Stomach smooth muscle (tissue), 2 donors: ENCODE results near the gene FAM72D.
"Not testable (repeated sequence)": the region's sequence is repeated elsewhere in the genome, so short reads cannot be mapped to it uniquely, and the experiment has no call there.

Source experiments
- H3K27ac ChIP-seq: one replicate; pipeline ENCODE4 v1.7.0; 2013; ENCODE audit warnings: mild to moderate bottlenecking, low read length, inconsistent platforms
- H3K27me3 ChIP-seq, 2 donors: one replicate each; pipeline ENCODE4 v1.7.0; 2013; ENCODE audit warnings: low read length in 2 of 2; ENCODE audit not compliant: insufficient read depth in 2 of 2, control insufficient read depth in 1 of 2
- H3K36me3 ChIP-seq, 2 donors: one replicate each; pipeline ENCODE4 v1.7.0; 2013; ENCODE audit warnings: low read length in 2 of 2; ENCODE audit not compliant: control insufficient read depth in 2 of 2, insufficient read depth in 2 of 2
- H3K4me1 ChIP-seq: one replicate; pipeline ENCODE4 v1.7.0; 2013; ENCODE audit warnings: low read length; ENCODE audit not compliant: control insufficient read depth, insufficient read depth
- H3K4me3 ChIP-seq, 2 donors: one replicate each; pipeline ENCODE4 v1.7.0; 2013; ENCODE audit warnings: low read length in 2 of 2
- H3K9ac ChIP-seq, 2 donors: one replicate each; pipeline ENCODE4 v1.7.0; 2013; ENCODE audit warnings: low read length in 2 of 2, mild to moderate bottlenecking in 1 of 2
- H3K9me3 ChIP-seq, 2 donors: one replicate each; pipeline ENCODE4 v1.7.0; 2013; ENCODE audit warnings: low read length in 2 of 2; ENCODE audit not compliant: control insufficient read depth in 2 of 2
- donor health status: healthy.
- donor health status: Pancreatic carcinoma.

Gene FAM72D

DNA sequence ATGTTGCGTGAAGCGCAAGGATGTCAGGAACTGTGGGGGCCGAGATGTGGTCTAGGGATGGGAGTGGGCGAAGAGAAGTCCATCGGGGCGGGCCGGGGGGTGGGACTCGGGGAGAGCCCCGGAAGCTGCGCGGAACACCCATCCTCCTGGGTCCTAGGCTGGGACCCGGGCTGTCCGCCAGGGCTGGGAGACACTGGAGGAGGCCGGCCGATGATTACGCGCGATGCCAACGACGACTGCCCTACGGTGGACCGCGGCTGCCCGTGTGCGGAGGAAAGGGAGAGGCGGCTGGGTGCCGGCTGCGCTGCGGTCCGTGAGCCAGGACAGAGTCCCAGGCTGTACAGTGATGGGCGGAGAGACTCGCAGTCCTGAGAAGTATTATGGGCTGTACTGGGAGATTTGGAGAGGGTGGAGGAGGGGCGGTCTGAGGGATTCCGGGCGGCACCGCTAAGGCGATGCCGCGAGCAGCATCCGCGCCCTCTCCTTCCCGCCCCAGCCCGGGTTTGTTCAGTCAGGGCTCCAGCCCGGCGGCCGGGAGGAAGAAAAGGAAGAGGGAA is 1.0 kb upstream of the FAM72D start:
- H3K9me3 ChIP-seq, H3K9ac ChIP-seq, H3K27me3 ChIP-seq, H3K27ac ChIP-seq, H3K36me3 ChIP-seq, H3K4me1 ChIP-seq: not testable (repeated sequence)
- H3K4me3 ChIP-seq = peak overlapping the region in 1 of 2 donors; percentile 57

DNA sequence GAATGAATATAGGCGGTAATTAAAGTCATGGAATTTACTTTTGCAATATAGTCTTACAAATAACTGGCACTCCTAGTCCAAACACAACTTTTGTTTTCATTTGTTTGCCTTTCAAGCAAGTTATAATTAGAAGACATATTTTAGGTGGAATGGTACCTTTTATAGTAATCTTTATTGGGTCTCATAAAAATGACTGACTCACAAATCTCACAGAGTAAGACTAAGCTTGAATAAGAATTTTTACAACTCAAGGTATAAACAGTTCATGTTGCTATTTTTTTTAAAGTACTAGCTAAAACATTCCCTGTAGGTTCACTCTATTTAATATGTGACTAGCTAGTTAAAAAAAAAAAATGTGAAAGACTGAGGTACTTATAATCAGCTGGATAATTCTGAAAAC is 6.0 kb downstream of the FAM72D start:
- H3K27ac ChIP-seq, H3K9ac ChIP-seq: not testable (repeated sequence)

DNA sequence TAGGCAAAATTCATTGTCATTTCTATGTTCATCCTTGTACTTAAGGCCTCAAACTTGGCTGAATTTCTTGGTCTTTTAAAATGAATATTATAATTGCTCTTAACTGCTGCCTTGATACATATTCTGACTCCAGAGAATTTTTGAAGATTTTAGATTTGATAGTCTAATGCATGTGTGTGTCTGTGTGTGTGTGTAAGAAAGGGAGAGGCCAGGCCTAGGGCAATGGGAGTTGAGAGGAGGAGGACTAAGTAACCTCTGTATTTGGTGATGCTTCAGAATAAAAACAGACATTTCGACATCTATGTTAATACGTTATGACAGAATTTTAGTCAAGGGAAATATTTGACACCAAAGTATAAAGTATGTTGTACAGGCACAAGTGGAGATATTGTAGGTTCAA is 7.5 kb downstream of the FAM72D start:
- not testable (repeated sequence) for H3K4me3 ChIP-seq, H3K36me3 ChIP-seq, H3K9me3 ChIP-seq, H3K27ac ChIP-seq, H3K27me3 ChIP-seq, H3K4me1 ChIP-seq, H3K9ac ChIP-seq

More for the DNA sequence above, 6.0 kb downstream of the FAM72D start:
- H3K9me3 ChIP-seq, H3K36me3 ChIP-seq, H3K4me3 ChIP-seq, H3K4me1 ChIP-seq, H3K27me3 ChIP-seq: not testable (repeated sequence)

DNA sequence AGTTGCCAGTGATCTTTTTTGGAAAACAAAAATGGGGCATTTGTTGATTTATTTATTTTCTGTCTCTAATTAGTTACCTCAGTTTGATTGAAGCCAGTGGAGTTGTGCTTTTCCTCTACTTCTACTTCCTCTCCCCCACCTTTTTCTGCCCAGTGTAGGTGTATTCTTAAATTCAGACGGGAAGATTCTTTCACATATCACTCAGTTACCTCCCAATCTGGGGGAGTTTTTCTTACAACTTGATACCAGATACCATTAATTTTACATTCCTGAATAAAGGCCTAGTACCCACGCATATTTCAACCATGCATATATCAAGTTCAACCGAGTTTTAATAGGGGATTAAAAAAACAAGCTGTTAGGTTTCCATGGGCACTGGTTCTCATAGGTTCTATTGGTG is 15.9 kb downstream of the FAM72D start:
- not testable (repeated sequence) for H3K4me3 ChIP-seq, H3K36me3 ChIP-seq, H3K9me3 ChIP-seq, H3K9ac ChIP-seq, H3K27me3 ChIP-seq, H3K27ac ChIP-seq, H3K4me1 ChIP-seq

DNA sequence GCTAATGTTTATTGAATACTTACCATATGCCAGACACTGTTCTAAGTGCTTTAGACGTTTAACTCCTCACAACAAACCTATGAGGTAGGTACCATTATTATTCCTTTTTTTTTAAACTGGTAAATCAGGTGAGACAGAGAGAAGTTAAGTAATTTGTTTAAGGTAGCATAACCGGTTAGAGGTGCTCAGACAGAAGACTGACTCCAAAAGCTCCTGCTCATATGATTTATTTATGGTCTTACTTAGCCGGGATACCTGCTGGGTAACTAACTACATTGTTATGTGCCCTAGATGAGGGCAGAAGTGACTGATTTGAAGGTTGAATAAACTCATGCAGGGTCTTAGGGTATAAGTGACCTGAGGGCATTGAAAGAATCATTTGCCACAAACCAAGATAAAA is 16.9 kb downstream of the FAM72D start:
- H3K9me3 ChIP-seq, H3K4me3 ChIP-seq, H3K4me1 ChIP-seq, H3K36me3 ChIP-seq, H3K27me3 ChIP-seq, H3K27ac ChIP-seq, H3K9ac ChIP-seq: not testable (repeated sequence)

DNA sequence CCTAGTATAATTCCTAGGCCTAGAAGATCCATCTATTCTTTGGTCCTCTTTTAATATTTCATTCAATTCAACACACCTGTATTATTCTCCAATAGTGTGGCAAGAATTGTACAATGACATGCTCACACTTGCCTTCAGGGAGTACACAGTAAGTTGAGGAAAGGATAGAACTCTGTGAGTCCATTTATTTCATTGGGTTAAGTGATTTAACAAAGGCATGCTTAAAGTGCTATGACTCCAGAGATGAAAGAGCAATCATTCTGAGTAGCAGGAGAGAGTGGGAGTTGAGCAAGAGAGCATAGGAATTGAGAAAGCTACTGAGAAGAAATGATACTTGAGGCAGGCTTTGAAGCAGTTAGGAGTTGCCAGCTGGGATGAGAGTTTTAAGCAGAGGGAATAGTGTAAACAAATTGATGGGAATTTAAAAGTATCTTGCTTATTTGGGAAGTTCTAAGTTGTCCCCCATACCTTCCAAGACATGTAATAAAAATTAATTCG is 18.8 kb downstream of the FAM72D start:
- H3K27me3 ChIP-seq, H3K4me3 ChIP-seq, H3K4me1 ChIP-seq, H3K27ac ChIP-seq, H3K9me3 ChIP-seq, H3K9ac ChIP-seq, H3K36me3 ChIP-seq: not testable (repeated sequence)

DNA sequence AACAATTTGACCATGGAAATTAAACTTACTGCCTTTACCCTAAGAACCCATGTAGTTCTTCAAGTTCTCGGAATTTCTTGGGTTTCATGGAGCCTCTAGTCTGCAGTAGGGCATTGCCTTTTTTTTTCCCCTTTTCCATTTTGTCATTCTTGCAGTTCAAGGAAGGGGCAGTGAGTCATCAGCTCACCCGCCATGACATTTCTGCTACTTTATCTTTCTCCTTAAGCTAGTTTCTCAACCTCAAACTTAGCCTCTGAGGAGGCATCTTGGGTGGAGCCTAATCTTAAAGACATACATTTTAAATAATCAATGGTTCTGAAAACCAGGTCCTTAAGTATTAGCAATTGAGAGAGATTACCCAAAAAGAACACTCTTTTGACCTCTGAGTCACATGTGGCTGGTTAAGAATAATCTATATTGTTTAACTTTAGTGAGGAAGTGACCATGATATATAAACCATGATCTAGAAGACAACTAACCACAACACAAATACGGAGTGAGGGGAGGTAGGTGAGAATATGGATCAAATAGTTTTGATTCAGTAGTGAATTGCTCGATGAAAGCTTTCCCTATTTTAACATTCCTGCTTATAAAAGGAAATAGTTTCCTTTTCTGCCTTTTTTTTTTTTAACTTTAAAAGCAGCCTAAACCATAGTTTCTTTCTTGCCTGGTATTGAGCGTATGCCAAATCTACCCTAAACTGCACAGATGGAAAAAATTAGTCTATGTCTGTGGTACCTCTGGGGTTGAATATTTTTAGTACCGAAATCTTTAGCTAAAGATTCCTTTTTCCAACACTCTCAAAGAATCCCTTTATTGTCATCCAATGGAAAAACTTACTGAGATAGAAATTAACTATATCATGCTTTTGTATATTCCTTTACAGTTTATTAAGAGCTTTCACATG is 20.1 kb downstream of the FAM72D start:
- H3K27ac ChIP-seq, H3K36me3 ChIP-seq, H3K4me3 ChIP-seq, H3K9me3 ChIP-seq, H3K27me3 ChIP-seq, H3K4me1 ChIP-seq, H3K9ac ChIP-seq: not testable (repeated sequence)

DNA sequence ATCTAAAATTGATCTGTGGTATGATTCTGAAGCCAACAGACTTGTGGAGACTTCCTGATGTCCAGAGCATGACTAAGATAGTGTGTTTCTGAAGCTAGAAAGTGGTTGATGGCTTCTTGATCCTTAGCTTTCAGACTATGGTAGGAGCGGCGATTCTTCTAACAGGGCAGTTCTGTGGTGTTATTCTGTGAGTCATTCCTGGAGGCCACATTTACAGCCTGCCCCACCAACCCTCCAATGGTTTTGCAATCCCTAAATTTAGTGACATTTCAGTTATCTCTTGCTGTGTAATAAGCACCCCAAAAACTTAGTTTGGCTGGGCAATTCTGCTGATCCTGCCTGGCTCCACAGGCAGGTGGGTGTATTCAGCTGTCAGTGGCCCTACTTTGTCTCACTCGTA is 24.1 kb downstream of the FAM72D start:
- H3K27ac ChIP-seq, H3K4me3 ChIP-seq, H3K9me3 ChIP-seq, H3K36me3 ChIP-seq, H3K9ac ChIP-seq, H3K27me3 ChIP-seq, H3K4me1 ChIP-seq: not testable (repeated sequence)

DNA sequence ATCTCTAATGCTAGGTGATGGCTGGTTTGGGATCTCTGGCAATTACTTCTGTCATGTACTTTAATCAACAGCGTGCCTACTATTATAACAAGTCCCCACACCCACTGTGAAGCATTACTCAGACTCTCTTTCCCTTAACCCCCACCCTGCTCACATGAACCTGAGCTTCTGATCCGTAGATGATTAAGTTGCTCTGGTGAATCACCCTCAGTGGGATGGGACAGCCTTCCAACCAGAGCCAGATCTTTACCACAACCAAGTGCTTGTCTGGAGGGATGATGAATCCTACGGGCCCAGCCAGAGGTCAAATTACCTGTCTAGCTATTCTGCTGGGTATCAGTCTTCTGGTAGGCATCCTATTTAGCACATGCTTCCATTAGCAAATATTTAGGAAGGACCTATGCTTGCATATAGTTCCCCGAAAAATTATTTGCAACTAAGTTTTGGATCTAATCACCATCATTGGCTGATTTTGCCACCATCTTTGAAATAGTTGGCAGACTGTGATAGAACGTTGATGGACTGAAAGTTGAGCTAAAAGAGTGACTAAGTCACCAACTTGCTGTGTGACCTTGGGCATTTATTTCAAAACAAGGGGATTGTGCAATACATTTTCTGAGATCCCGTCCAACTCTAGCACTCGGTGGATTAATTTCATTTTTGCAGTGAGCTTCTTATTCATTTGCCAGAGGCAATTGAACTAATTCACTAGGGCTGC is 26.7 kb downstream of the FAM72D start:
- H3K27ac ChIP-seq, H3K4me1 ChIP-seq, H3K4me3 ChIP-seq, H3K36me3 ChIP-seq, H3K9me3 ChIP-seq, H3K9ac ChIP-seq, H3K27me3 ChIP-seq: not testable (repeated sequence)

DNA sequence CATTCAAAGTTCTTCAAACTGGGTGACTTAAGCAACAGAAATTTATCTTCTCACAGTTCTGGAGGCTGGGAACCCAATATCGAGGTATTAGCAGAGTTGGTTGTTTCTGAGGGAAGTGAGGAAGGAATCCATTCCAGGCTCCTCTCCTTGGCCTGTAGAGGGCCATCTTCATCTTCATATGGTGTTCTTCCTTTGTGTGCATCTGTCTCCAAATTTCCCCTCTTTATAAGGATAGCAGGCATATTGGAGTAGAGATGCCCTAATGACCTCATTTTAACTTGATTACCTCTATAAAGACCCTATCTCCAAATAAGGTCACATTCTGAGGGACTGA is 27.3 kb downstream of the FAM72D start:
- H3K27me3 ChIP-seq, H3K4me3 ChIP-seq, H3K9ac ChIP-seq, H3K4me1 ChIP-seq, H3K36me3 ChIP-seq, H3K27ac ChIP-seq, H3K9me3 ChIP-seq: not testable (repeated sequence)
